Keratinocyte (primary cell): ENCODE measurements around the gene FBLN1. TPM values are rescaled to one million over a fixed set of nuclear protein-coding genes. Genes with fewer than 3 reads are reported as not detected.

Source experiments
- DNase-seq: peaks from one replicate; pipeline ENCODE4 v3.0.0-alpha.2; 2011; ENCODE audit warnings: low read depth, missing footprints, low spot score
- FAIRE-seq: peaks from 2 replicates; lab custom pipeline; 2011; peaks lifted over from hg19 to GRCh38; lab: Jason Lieb, UNC
- H2AFZ ChIP-seq: 2 replicates; pipeline ENCODE4 v1.6.0; 2012; ENCODE audit warnings: low read length, control low read depth, inconsistent platforms; ENCODE audit not compliant: control insufficient read depth
- H3K27ac ChIP-seq: 2 replicates; pipeline ENCODE4 v1.5.1; 2011; ENCODE audit warnings: low read length; ENCODE audit not compliant: control insufficient read depth, insufficient read depth
- H3K27me3 ChIP-seq: 3 replicates; pipeline ENCODE4 v1.6.0; 2011; ENCODE audit warnings: low read length; ENCODE audit not compliant: control insufficient read depth, insufficient read depth; ENCODE audit errors: extremely low read depth
- H3K36me3 ChIP-seq, 2 experiments: 2 replicates in 1 of 2; 3 replicates in 1 of 2; pipeline ENCODE4 v1.5.1; 2011; ENCODE audit warnings: low read length in 2 of 2, mild to moderate bottlenecking in 1 of 2; ENCODE audit not compliant: control insufficient read depth in 2 of 2, insufficient read depth in 2 of 2; ENCODE audit errors: extremely low read depth in 1 of 2
- H3K4me1 ChIP-seq: 3 replicates; pipeline ENCODE4 v1.5.1; 2011; ENCODE audit warnings: low read length; ENCODE audit not compliant: control insufficient read depth, insufficient read depth; ENCODE audit errors: extremely low read depth
- H3K4me2 ChIP-seq: 3 replicates; pipeline ENCODE4 v1.6.0; 2011; ENCODE audit warnings: low read depth, low read length; ENCODE audit not compliant: control insufficient read depth, insufficient read depth; ENCODE audit errors: extremely low read depth
- H3K4me3 ChIP-seq, 3 experiments: fragments of 200-600 bp in 1 of 3; sonication (generic) in 1 of 3; 2 replicates in 2 of 3; 3 replicates in 1 of 3; pipeline ENCODE4 v1.5.1; 2011 to 2016; ENCODE audit warnings: low read length in 3 of 3, mild to moderate bottlenecking in 3 of 3, control low read depth in 2 of 3, inconsistent platforms in 1 of 3, low read depth in 1 of 3, mixed read lengths in 1 of 3, mixed run types in 1 of 3, moderate library complexity in 1 of 3; ENCODE audit not compliant: control insufficient read depth in 2 of 3, insufficient read depth in 2 of 3; ENCODE audit errors: extremely low read depth in 1 of 3
- H3K79me2 ChIP-seq: 2 replicates; pipeline ENCODE4 v1.6.0; 2012; ENCODE audit warnings: low read length; ENCODE audit not compliant: control insufficient read depth, insufficient read depth
- H3K9ac ChIP-seq: 3 replicates; pipeline ENCODE4 v1.6.0; 2011; ENCODE audit warnings: low read length; ENCODE audit not compliant: control insufficient read depth, insufficient read depth; ENCODE audit errors: extremely low read depth
- H3K9me1 ChIP-seq: 3 replicates; pipeline ENCODE4 v1.6.0; 2011; ENCODE audit warnings: low read length; ENCODE audit not compliant: control insufficient read depth, insufficient read depth; ENCODE audit errors: extremely low read depth
- H3K9me3 ChIP-seq: 2 replicates; pipeline ENCODE4 v1.5.1; 2012; ENCODE audit warnings: low read depth, low read length; ENCODE audit not compliant: control insufficient read depth
- H4K20me1 ChIP-seq: 3 replicates; pipeline ENCODE4 v1.6.0; 2011; ENCODE audit warnings: low read length; ENCODE audit not compliant: control insufficient read depth, insufficient read depth; ENCODE audit errors: extremely low read depth
- EZH2 ChIP-seq: IDR thresholded peaks from one replicate; pipeline ENCODE4 v1.6.1; 2012; ENCODE audit warnings: inconsistent platforms, mild to moderate bottlenecking, low read length, moderate library complexity
- dilution Hi-C: fragments of 300-500 bp; cut with MboI; formaldehyde crosslinking; loops from one replicate; pipeline ENCODE4 v1.7.0; 2020; ENCODE audit warnings: low sequenced_read_pairs; ENCODE audit not compliant: extremely low pct_ligation_motif_present
- polyA plus RNA-seq, 5 experiments: library from polyadenylated mRNA; depleted of rRNA in 3 of 5; stranded (reverse) in 3 of 5; stranded (forward) in 1 of 5; unstranded in 1 of 5; fragments of >200 nt; gene quantifications; 1 replicate in 1 of 5; 2 replicates in 3 of 5; 3 replicates in 1 of 5; pipeline versions ENCODE4 v1.2.1 to v1.2.3, GENCODE V29; 2011 to 2012; ENCODE audit warnings: missing spikeins in 2 of 5, low read depth in 1 of 5, low replicate concordance in 1 of 5
- TF ChIP-seq, protein P1 (sequence below), 3 experiments: IDR thresholded peaks in 1 of 3; conservative IDR thresholded peaks in 1 of 3; optimal IDR thresholded peaks in 1 of 3; 2 replicates in 2 of 3; 3 replicates in 1 of 3; pipeline versions ENCODE3 to v1.5.1; 2011; ENCODE audit warnings: low read length in 3 of 3, mild to moderate bottlenecking in 3 of 3, moderate library complexity in 2 of 3, control low read depth in 1 of 3, inconsistent platforms in 1 of 3; ENCODE audit not compliant: insufficient read depth in 2 of 3; ENCODE audit errors: extremely low read depth in 1 of 3

Gene FBLN1
- polyA plus RNA-seq, 1 donor (not counting 4 experiments of a cell fraction or from before 2014, with no cell fraction given), result 13.7 TPM

DNA sequence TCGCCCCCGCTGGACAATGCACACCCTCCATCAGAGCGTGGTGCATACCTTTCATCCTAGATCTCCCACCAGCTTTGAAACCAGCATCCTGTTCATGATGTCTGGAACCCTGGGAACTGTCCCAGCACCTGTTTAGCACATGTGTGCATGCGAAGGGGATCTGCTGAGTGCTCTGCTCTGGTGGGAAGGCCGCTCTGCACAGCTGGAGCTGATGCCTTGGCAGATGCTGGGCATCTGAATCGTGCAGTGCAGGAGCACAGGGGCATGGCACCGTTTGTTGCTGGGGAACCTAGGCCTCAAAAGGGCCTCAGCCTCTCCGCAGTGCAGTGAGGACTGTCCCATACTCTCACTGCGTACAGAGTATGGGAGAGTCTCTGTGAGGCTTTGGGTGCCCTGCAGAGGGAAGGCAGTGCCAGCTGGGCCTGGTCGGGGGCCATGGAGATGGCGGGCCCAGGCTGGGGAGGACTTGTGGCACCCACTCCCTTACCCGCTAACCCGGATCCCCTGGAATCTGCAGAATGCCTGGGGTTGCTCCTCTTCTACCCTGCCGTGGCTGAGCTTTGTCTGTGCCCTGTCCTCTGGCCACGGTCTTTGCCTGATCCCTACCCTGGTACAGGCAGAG lies 96.0 kb downstream of the FBLN1 start:
- no peak overlapping the region for H3K9ac ChIP-seq
- H3K4me1 ChIP-seq, result peaks cover 14% of the 10 kb centered on the region
- no peaks in the 10 kb centered on the region for H3K27me3 ChIP-seq
- no peak overlapping the region for H3K4me2 ChIP-seq
- no peaks in the 10 kb centered on the region for H3K9me3 ChIP-seq
- H3K79me2 ChIP-seq, result no peaks in the 10 kb centered on the region
- no peak overlapping the region for H2AFZ ChIP-seq
- FAIRE-seq (no peak), DNase-seq (no peak)
- no peaks in the 10 kb centered on the region for H4K20me1 ChIP-seq
- H3K4me3 ChIP-seq, result no peak overlapping the region
- dilution Hi-C loops, result no loop called here
- no peak overlapping the region for H3K27ac ChIP-seq
- no peaks in the 10 kb centered on the region for H3K9me1 ChIP-seq
- H3K36me3 ChIP-seq, result no peaks in the 10 kb centered on the region
- TF ChIP-seq, protein P1, sequence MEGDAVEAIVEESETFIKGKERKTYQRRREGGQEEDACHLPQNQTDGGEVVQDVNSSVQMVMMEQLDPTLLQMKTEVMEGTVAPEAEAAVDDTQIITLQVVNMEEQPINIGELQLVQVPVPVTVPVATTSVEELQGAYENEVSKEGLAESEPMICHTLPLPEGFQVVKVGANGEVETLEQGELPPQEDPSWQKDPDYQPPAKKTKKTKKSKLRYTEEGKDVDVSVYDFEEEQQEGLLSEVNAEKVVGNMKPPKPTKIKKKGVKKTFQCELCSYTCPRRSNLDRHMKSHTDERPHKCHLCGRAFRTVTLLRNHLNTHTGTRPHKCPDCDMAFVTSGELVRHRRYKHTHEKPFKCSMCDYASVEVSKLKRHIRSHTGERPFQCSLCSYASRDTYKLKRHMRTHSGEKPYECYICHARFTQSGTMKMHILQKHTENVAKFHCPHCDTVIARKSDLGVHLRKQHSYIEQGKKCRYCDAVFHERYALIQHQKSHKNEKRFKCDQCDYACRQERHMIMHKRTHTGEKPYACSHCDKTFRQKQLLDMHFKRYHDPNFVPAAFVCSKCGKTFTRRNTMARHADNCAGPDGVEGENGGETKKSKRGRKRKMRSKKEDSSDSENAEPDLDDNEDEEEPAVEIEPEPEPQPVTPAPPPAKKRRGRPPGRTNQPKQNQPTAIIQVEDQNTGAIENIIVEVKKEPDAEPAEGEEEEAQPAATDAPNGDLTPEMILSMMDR (optimal IDR thresholded peaks at IDR 0.05 in 1 of 3, IDR thresholded peaks at IDR 0.05 in 1 of 3, conservative IDR thresholded peaks at IDR 0.05 in 1 of 3; ENCODE audit: extremely low read depth in 1 of 3, insufficient read depth in 2 of 3, low read length in 3 of 3), result no peak
- TF ChIP-seq EZH2, result no peak

GRCh38 chr22:45599836-45600577 lies 97.3 kb downstream of the FBLN1 start:
- FAIRE-seq, result no peak
- Histone ChIP-seq H3K4me1 (peaks cover 25% of the 10 kb centered on the region), H3K9me1 (no peaks in the 10 kb centered on the region), H3K4me2 (no peak overlapping the region), H4K20me1 (no peaks in the 10 kb centered on the region), H3K9me3 (no peaks in the 10 kb centered on the region), H3K79me2 (no peaks in the 10 kb centered on the region), H3K4me3 (no peak overlapping the region), H3K9ac (no peak overlapping the region), H3K27me3 (no peaks in the 10 kb centered on the region), H3K36me3 (no peaks in the 10 kb centered on the region), H2AFZ (no peak overlapping the region), H3K27ac (no peak overlapping the region)
- TF ChIP-seq, protein P1 (optimal IDR thresholded peaks at IDR 0.05 in 1 of 3, IDR thresholded peaks at IDR 0.05 in 1 of 3, conservative IDR thresholded peaks at IDR 0.05 in 1 of 3; ENCODE audit: extremely low read depth in 1 of 3, insufficient read depth in 2 of 3, low read length in 3 of 3), result no peak
- no peak for TF ChIP-seq EZH2
- DNase-seq, result no peak
- dilution Hi-C loops, result no loop called here
